D341Med (cell line): Measurements from ENCODE around the gene EEF2K.

Experiments used
- DNase-seq: peaks from one replicate; pipeline ENCODE4 v3.0.0; 2012; ENCODE audit warnings: low spot score

The EEF2K gene

DNA sequence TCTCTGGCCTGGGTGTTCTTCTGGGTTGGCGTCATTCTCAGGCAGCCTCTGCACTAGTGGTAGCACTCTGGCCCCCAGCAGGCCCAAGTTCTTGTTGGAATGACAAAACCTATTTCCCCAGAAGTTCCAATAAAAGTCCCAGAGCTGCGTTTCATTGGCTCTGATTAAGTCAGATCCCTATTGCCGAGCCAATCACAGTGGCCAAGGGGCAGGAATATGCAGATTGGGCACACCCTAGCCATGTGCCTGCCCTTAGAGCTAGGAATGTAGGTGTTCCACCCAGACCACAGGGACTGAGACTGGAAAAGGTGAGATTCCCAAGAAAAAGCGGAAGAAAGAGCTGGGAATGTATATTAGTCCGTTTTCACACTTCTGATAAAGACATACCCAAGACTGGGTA, 46.2 kb downstream of the EEF2K start:
- no peak for DNase-seq

GRCh38 chr16:22253272-22253671, 47.2 kb downstream of the EEF2K start:
- DNase-seq, result no peak

DNA sequence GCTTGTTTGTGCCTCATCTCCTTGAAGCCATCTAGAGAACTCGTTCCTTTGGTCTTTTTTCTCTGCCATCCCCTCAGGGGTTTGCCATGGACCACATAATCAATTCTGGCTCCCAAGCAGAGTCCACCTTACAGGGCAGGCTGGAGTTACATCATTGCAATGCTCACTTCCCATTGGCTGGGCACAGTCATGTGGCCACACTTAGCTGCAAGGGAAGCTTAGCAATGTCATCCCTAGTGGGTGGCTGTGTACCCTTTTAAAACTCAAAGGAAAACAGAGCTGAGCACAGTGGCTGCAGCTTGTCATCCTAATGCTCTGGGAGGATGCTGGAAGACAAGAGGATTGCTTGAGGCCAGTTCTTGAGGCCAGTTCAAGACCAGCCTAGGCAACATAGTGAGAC, 49.3 kb downstream of the EEF2K start:
- no peak for DNase-seq

- DNase-seq, result no peak
Measured at GRCh38 chr16:22257440-22257839, 51.4 kb downstream of the EEF2K start.

DNA sequence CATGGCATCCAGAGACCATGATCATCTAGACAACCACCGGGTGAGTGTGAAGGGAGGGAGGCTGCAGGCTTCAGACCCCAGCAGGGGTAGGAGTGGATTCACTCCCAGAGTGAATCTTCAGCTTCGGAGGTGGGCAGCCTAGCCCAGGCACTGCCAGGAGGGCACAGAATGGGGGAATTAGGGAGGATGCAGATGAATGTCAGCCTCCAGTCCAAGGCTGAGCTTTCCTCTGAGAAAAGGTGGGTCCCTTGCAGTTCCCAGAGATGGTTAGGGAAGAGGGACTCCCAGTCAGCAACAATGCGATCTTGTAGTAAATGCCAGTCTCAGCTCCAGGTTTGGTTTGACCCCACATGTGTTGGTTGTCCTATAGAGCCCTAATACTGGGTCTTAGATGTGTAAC, 54.4 kb downstream of the EEF2K start:
- DNase-seq, result no peak

DNA sequence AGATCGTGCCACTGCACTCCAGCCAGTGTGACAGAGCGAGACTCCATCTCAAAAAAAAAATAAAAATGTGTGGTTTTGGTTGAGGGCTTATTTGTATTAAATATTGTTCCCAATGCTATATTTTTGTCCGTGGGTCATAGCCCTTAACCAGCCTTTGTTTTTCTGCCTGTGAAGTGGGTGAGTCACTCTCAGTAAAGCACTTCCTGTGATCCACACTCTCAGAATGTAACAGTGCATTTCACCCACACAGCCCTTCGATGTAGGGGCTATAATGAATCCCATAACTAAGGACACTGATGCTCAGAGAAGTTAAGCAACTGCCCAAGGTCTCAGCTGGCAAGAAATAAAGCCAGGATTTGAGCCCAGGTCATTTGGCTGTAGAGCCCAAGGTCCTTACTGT, 56.4 kb downstream of the EEF2K start:
- no peak for DNase-seq

DNA sequence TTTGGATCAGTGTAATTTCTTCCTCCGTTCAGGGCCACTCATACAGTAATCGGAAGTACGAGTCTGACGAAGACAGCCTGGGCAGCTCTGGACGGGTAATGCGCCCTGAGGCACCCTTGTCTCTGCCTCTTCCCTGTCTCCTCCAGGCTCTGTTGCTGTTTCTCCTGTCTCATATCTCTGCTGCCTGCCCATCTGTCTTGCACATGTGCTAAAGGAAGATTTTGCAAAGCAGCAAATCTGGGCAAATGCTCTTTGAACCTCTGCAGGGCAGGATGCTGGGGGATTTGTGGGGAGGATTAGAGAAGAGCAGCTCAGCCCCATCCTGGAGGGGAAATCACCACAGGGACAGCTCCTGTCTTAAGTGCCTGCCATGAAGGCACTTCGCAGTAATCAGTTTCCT, 58.7 kb downstream of the EEF2K start:
- peak; percentile 79 for DNase-seq

- DNase-seq, result no peak
Measured at GRCh38 chr16:22265351-22265750, 59.3 kb downstream of the EEF2K start.

DNA sequence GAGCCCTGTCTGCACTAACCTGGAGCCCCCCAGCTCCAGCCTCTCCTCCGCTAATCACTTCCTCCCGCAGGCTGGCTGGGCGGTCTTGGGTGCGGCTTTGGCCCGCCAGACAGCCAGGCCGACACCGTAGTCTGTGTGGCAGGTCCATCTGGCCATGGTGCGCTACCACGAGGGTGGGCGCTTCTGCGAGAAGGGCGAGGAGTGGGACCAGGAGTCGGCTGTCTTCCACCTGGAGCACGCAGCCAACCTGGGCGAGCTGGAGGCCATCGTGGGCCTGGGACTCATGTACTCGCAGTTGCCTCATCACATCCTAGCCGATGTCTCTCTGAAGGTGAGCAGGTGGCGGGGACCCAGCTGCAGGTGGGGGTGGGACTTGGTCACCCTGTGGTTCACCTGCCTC, 60.5 kb downstream of the EEF2K start:
- no peak for DNase-seq

- DNase-seq, result peak; percentile 76
Measured at GRCh38 chr16:22267764-22268163, 61.7 kb downstream of the EEF2K start.

- DNase-seq, result no peak
Measured at GRCh38 chr16:22270525-22270924, 64.4 kb downstream of the EEF2K start.

- no peak for DNase-seq
Measured at GRCh38 chr16:22272870-22273650, 67.0 kb downstream of the EEF2K start.

- no peak for DNase-seq
Measured at GRCh38 chr16:22274916-22275315, 68.8 kb downstream of the EEF2K start.

GRCh38 chr16:22278441-22279230, 72.6 kb downstream of the EEF2K start:
- DNase-seq, result peak; percentile 72

- no peak for DNase-seq
Measured at GRCh38 chr16:22282254-22282892, 76.3 kb downstream of the EEF2K start.

DNA sequence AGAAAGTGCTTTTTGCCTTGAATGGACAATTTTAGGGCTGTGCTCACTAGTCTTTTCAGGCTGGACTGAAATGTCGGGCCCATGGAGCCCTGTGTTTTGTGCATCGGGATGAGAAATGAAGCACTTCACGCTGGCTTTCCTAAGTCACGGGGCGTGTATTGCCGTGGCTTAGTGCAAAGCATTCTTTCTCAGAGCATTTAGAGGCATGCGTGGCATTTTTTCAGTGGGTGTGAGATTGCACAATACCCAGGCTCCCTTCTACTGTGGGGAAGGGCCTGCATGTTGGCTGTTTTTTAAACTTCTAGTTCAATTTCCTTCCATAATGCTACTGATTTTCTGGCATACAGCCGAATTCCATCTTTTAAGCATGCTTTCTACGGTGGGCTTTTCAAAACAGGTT, 78.6 kb downstream of the EEF2K start:
- DNase-seq, result no peak

DNA sequence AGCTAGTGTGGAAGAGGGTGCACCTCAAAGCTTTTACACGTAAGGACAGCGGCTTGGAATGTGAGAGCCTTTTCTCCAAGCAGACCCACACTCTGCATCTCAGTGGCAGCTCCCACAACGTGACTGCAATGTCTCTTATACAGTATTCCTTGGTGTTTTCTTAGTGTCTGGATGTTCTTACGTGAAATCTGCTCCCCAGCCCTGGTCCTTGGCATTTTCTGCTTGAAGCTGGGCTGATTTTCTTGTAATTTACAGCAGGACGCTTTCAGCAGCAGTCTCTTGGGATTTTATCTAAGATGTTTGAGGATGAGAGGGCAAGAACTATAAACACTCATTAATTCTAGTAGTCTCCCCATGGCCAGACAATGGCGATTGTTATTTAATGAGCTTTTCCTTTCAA, 79.0 kb downstream of the EEF2K start:
- DNase-seq, result no peak

GRCh38 chr16:22291020-22291419, 84.9 kb downstream of the EEF2K start:
- DNase-seq, result no peak

DNA sequence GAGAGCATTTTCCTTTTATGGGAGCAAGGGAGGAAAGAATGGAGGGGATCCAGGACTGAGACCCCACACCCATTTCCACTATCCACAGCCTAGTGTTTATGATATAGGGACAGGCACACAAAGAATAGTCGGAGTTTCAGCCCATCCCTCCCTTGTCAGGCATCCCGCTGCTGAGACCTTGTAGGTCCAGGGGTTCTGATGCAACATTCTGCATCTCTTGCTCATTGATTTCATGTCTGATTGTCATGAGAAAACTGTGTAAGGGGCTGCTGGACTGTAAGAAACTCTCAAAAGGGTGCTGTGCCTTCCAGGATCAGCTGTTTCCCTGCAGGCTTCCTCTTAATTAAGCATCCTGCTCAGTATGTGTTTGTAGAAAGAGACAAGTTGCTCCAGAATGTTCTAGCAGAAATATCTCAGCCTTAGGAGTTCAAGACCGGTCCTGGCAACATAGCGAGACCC, 85.8 kb downstream of the EEF2K start:
- no peak for DNase-seq

GRCh38 chr16:22292320-22292719, 86.2 kb downstream of the EEF2K start:
- DNase-seq, result no peak

DNA sequence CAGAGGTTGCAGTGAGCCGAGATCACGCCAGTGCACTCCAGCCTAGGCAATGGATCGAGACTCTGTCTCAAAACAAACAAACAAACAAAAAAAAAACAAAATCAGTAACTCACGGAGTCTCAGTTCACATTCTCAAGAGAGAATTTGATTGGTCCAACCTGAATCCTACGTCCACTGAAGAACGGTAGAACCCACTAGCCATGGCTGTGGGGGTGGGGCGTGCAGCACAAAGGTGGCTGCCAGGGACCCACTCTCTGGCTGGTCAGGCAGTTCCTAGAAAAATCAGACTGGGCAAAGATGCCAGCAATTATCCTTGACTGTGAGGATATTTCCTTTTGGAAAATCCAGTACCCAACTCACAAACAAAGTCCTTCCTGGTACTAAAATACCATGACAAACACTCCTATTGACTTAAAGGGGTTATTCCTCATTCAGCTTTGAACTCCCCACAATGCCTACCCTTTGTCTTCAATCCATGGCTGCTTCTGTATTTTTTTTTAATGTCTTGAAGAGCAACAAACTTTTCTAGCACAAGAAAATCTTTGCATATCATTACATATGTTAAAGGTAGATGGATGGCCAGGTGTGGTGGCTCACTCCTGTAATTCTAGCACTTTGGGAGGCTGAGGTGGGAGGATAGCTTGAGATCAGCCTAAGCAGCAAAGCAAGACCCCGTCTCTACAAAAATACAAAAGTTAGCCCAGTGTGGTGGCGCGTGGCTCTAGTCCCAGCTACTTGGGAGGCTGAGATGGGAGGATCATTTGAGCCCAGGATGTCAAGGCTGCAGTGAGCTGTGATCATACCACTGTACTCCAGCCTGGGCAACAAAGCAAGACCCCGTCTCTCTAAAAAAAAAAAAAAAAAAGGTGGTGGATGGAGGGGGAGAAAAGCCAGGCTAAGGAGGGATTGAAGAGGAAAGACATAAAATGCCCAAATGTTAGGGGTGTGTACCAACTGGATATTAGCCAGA, 87.3 kb downstream of the EEF2K start:
- no peak for DNase-seq
